Measurements from ENCODE around the gene PSME2. TPM values are rescaled to one million over a fixed set of nuclear protein-coding genes. Genes with fewer than 3 reads are reported as not detected.

Gene PSME2
- total RNA-seq, 1 experiment from 2014 or later: 126 TPM

GRCh38 chr14:24172871-24173281 lies 26.5 kb upstream of the PSME2 start:
- Histone ChIP-seq H3K4ac (ENCODE audit: low read depth, low read length) (no peak overlapping the region), H2BK15ac (ENCODE audit: low read depth, low read length) (no peak overlapping the region), H3K4me1 (ENCODE audit: insufficient read depth, low read length) (no peaks in the 10 kb centered on the region), H2AK5ac (ENCODE audit: insufficient read length, low read length) (no peak overlapping the region), H2BK120ac (ENCODE audit: low read depth, low read length, poor library complexity, severe bottlenecking) (no peak overlapping the region), H3K4me2 (ENCODE audit: insufficient read depth, insufficient read length, low read length) (no peak overlapping the region), H3K9ac (ENCODE audit: extremely low read depth, insufficient read length, low read length) (no peak overlapping the region), H2BK20ac (ENCODE audit: low read depth, low read length, poor library complexity, severe bottlenecking) (no peak overlapping the region), H4K5ac (ENCODE audit: insufficient read length, low read depth, low read length) (no peak overlapping the region), H3K27me3 (ENCODE audit: insufficient read depth, low read length) (no peaks in the 10 kb centered on the region), H2BK5ac (ENCODE audit: insufficient read length, low read length) (no peak overlapping the region), H2BK12ac (ENCODE audit: insufficient read length, low read depth, low read length) (no peak overlapping the region), H3K27ac (ENCODE audit: insufficient read length, low read depth, low read length) (no peak overlapping the region), H3K18ac (ENCODE audit: insufficient read length, low read depth, low read length) (no peak overlapping the region), H3T11ph (ENCODE audit: low read length) (no peak overlapping the region), H3K23me2 (ENCODE audit: insufficient read length, low read depth, low read length, poor library complexity, severe bottlenecking) (peaks cover 10% of the 10 kb centered on the region), H3K79me2 (ENCODE audit: insufficient read depth, low read length) (no peaks in the 10 kb centered on the region), H2AFZ (ENCODE audit: low read length) (no peak overlapping the region), H4K8ac (replicated peaks; ENCODE audit: insufficient read length, low read depth, low read length) (no peak overlapping the region), H4K91ac (ENCODE audit: insufficient read length, low read depth, low read length) (no peak overlapping the region), H4K20me1 (ENCODE audit: control insufficient read depth, insufficient read depth, insufficient read length) (no peaks in the 10 kb centered on the region), H3K14ac (ENCODE audit: insufficient read depth, low read length) (no peak overlapping the region), H3K79me1 (ENCODE audit: insufficient read depth, low read depth, low read length, poor library complexity, severe bottlenecking) (no peaks in the 10 kb centered on the region), H3K9me3 (ENCODE audit: control insufficient read depth, low read depth, low read length) (no peaks in the 10 kb centered on the region), H3K23ac (ENCODE audit: insufficient read length, low read depth, low read length) (no peak overlapping the region), H3K56ac (ENCODE audit: insufficient read length, low read depth, low read length) (no peak overlapping the region)
- Mint-ChIP-seq H3K36me3 (ENCODE audit: insufficient read depth in 1 of 3, low read depth in 3 of 3) (peaks cover 7 to 25% (median 23%) of the 10 kb centered on the region in 3 experiments; a peak in 6 of 7 replicates), H3K4me1 (peaks cover 5 to 13% of the 10 kb centered on the region in 2 experiments; a peak in 3 of 4 replicates), H3K27ac (no peak overlapping the region), H3K9me3 (no peaks in the 10 kb centered on the region; a peak in 1 of 5 replicates), H3K4me3 (peak overlapping the region; percentile 69 to 75; a peak in 4 of 5 replicates), H3K27me3 (ENCODE audit: low read depth) (no peaks in the 10 kb centered on the region; the same call in 1 of the 2 replicates)
- no peak for TF ChIP-seq CTCF (conservative IDR thresholded peaks at IDR 0.05)
- WGBS (ENCODE audit: extremely low coverage, insufficient read length, low lambda C conversion rate): no CpG with 5 or more reads among the region's 20 CpGs
- DNase-seq: no peak
